HG03457 (cell line): ENCODE results near the gene FAM216B.
"Not testable (repeated sequence)": the region's sequence is repeated elsewhere in the genome, so short reads cannot be mapped to it uniquely, and the experiment has no call there.

Source experiments
- ATAC-seq: cut with Tn5 transposase; IDR thresholded peaks from one replicate; pipeline ENCODE4 v1.9.1; 2021; ENCODE audit warnings: moderate number of reproducible peaks; ENCODE audit not compliant: unreplicated experiment

FAM216B gene

DNA sequence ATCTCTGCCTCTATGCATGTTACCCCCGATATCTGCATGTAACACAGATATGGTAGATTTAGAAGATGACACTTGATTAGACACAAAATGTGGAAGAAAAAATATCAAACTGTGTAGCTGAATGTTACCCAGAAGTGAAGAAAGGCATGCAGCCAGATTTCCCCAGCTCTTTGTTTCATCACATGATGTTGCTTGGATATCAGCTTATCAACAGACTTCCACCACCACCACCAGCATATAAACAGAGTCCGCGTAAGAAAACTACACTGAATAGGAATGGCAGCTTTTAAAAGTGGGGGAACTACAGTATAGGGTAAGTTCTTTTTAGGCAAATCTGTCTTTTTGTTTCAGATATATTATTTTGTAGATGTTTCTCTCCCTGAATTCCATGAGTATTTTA lies at the start of gene FAM216B:
Gene FAM216B (plus strand): TSS at position 233 of the 400 bp plus-strand sequence. CDS start 2,484 bp downstream, outside the sequence.
- no peak for ATAC-seq

DNA sequence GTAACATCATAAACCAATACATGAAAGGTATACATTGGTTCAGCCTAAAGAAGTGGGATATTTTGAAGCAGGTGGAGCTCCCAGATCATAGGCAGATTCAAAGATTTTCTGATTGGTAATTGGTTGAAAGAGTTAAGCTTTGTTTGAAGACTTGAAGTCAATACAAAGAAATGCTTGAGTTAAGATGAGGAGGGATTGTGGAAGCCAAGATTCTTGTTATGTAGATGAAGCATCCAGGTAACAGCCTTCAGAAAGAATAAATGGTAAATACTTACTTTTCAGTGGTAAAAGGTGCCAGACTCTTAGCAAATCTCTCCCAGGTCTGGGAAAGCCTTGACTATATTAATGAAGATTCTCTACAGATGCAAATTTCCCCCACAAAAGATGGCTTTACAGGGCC lies 49.3 kb upstream of the FAM216B start:
- ATAC-seq = no peak

DNA sequence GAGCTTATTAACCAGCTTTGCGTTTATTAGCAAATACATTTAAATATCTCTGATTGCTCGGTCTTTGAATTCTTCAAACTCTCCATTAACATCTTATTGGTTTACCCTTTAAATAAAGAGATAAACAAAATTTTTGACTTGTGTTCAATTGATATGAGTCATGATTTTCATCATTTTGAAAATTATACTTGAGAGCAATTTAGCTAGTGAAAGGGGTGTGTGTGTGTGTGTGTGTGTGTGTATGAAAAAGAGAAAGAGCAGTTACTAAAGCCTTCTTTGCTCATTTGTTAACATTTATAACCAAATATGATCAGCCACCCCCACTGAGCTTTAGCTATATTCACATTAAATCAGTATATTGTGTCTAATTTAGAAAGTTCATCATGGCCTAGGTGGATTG lies 48.3 kb upstream of the FAM216B start:
- ATAC-seq = no peak

DNA sequence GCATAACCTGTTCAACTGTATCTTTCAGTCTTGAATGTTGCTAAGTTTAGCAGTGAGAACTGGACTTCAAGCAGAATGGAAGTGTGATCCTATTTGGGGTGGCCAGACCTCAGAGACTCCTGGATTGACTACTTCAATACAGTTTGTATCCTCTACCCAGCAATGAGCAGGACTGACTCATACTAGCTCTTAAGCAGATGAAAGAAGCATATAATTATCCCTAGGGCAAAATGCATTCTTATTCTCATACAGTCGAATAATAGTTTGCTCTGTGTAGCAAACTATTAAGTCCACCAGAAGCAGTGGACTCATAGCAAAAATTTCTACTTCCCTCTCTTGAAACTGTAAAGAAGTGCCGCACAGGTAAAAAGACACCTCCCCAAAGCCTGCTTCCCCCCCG lies 46.4 kb upstream of the FAM216B start:
- no peak for ATAC-seq

DNA sequence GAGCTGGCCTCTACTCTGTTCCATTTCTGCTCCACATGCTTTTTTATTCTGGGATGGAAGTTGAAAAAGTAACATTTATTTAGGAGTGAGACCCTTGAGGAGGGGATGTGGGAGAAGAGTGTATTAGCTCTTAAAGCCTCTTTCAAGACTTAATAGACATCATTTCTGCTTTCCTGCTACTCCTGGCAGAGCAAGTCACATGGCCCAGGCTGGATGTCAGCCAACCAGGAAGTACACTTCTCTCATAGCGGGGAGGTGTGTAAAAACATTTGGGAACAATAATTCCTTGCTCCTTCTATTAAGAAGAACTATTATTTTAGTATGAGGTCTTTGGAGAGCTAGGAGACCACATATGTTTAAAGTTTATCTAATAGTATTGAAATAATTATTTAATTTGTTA lies 40.6 kb upstream of the FAM216B start:
- no peak for ATAC-seq

DNA sequence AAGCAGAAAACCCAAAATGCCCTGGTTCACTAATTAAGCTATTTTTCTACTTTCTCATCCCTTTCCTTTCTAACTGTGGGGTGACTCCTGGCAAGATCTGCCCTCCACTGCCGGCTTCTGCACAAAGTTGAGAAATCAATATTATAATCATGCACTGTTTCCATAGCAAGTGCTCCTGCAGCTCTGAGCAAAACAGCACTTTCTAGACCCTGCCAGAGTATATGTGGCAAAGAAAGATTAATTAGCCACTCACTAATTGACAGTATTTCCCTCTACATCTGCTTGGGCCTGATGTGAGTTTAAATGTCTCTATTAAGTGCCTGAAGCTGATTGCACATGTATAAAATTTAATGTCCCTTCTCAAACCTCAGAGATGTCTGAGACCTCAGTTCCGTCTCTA lies 39.5 kb upstream of the FAM216B start:
- no peak for ATAC-seq

DNA sequence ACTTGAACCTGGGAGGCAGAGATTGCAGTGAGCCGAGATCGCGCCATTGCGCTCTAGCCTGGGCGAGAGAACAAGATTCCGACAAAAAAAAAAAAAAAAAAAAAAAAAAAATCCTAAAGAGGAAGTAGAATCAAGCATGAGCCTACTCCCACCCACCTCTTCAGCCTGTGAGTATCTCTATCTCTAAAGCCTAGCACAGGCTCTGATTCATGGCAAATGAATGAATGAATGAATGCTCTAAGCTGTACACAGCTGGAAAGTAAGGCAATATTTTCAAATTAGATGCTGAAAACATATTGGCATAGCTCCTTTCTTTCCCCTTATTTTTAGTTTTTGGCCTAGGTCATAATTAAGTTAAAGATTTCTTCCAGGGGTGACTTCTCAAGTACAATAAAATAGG lies 35.7 kb upstream of the FAM216B start:
- no peak for ATAC-seq

DNA sequence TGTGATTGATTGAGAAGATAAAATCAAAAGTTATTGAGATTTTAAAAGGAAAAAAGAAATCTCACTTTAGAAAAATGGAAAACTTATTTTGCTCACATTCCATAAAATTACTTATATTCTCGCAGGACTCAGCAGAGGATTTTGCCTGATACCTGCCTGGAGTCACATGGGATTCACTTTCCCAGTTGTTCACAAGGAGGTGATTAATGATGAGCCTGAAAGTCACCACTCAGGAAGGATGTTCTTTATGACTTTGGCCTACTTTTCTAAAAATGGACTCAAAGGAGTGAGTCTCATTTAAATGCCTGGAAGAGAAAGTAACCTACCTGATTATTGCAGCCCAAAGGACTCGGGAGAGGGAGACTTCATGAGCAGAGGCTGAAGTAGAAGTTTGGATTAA lies 34.5 kb upstream of the FAM216B start:
- no peak for ATAC-seq

DNA sequence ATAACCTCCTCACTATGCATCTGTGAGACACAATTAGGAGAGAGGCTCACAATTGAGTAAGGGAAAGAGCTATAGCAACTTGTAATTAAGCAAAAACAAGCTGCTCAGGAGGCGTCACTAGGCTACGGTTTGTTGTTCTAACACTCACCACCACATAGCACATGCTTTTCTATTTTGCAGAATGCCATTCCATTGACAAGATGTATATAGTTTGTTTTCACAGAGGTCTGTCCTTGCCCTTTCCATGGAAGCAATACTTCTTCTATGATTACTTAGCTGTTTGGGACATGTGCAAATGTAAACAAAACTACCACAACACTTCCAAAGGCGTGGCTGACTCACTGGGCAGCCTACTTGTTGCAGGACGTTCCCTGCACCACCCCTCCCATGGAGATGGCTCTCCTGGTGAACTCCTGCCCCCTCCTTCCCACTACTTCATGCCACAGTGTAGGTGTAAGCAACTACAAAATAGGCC lies 33.9 kb upstream of the FAM216B start:
- no peak for ATAC-seq

DNA sequence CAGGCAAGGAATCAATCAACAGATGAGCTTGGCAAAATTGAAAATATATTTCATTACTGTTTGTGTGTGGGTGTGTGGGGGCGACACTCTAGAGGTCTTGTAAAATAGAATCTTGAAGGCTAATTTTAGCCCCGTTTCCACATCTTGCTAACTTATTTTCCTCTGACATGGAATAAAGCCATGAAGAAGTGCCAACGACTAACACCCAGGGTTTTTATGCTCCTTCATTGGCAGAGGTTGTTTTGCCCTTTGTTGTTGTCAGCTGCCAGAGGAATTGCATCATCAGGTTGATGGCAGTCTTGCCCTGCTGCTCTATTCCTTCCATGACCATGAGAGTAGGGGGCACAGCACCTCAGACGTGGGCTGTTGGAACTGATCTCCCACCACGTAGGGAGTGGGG lies 30.6 kb upstream of the FAM216B start:
- no peak for ATAC-seq

DNA sequence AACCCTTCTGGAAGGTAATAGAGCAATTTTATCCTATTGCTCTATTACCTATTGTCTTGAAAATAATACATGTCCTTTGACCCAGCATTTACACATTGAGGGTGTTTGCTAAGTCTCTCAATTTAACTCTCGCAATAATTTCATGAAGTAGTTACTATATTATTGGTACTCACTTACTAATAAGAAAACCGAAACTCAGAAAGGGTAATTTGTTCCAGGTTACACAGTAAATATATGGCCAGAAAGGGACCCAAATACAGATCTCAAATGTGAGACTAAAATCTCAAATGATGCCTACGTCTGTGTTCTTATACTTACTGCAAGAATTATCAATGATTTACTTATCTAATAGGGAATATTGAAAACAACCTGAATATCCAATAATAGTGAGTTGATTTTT lies 29.7 kb upstream of the FAM216B start:
- no peak for ATAC-seq

DNA sequence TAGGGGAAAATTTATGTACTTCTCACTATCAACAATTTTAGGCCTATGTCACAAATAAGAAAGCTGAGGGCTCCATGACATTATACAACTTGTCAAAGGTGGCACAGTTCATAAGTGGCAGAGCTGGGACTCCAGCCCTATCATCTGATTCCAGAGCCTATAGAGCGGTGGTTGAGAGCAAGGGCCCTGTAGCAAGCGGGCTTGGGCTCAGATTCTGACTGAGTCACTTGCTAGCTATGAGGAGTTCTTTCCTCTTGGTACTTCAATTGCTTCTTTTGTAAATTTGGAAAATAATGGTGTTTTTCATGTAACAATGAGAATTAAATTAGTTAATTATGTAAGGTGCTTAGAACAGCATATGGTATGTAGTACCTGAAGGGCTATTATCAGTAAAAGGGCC lies 28.7 kb upstream of the FAM216B start:
- no peak for ATAC-seq

DNA sequence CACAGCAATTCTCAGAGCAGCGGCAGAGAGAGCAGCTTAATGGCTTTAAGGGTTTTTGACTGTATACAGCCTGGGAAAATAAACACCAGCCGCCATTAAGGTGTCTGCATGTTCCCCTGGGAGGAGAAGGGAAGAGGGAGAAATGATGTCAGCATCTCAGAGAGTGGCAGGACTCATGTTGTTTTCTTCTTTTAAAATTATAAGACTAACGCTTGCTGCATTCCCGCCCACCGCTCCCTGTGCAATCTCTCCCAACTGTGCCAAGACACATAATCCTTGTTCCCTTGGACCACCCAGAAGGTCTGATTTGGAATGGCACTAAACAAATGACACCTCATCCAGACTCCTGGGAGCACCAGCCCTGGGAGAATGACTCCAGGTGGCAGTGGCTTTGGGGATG lies 27.7 kb upstream of the FAM216B start:
- ATAC-seq = no peak

DNA sequence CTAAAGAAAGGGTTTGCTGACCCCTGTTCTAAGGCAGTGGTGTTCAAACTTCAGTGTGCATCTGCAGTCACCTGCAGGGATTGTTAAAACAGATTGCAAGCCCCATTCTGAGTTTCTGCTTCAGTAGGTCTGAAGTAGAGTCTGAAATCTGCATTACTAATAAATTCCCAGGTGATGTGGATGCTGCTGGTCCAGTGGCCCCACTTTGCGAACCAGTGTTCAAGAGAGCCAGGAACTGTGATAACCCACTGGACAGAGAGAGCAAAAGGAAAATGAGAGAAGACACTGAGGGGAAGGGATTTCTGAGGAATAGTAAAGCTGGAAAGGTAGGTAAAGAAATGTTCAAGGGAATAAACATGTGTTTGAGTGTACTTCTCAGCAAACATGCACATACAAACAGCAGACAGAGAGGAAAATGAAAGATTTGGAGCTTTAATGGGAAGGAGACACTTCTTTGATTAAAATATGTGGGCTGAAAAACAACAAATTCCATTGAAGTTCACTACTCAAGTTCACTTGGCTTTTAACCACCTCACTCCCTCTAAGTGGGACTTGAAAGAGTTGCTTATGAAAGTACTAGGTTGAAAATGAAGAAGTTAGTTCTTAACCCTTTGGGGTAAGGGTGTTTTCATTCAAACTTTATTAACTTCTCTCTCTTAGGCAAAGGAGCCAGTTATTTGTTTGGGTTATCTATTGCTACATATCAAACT lies 26.4 kb upstream of the FAM216B start:
- no peak for ATAC-seq

DNA sequence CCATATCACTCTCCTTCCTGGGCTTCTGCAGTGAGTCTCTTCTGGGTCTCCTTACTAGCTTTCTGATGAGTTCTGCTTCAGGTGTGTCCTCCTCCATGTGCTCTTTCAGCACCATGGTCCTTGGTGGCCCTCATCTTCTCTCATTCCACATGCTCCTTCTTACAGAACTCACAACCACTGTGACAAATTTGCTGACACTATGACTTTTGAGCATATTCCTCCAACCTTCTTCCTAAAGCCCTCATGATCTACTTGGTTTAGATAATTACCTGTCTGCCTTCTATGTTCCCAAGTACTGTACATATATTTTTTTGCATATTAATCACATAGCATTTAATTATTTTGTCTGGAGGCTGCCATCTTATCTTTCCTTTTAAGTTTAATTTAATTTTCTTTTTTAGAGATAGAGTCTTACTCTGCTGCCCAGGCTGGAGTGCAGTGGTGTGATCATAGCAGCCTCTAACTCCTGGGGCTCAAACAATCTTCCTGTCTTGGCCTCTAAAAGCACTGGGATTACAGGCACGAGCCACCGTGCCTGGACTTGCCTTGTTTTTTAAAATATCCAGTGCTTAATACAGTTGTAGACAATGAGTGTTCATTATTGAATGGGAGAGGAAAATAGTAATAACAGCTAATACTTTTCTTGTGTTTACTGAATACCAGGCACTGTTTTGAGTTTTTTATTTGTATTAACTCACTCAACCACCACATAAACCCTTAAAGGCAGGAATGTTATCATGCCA lies 23.5 kb upstream of the FAM216B start:
- ATAC-seq = no peak

DNA sequence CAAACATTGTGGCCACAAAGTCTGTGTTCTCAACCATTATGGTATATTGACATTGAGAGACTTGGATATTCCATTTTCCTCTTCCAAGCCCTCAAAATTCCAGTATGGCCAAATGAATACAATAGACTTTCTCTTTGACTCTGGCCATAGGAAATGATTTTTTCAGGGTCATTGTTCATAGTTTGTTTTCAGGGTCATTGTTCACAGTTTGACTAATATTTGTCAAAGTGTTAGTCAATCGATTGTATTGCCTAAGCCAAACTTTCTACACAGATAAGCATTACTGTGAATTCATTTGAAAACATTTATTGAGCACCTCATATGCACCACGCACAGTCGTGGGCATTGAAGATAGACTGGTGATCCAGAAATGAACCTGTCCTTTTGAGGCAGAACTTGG lies 22.9 kb upstream of the FAM216B start:
- ATAC-seq = no peak

DNA sequence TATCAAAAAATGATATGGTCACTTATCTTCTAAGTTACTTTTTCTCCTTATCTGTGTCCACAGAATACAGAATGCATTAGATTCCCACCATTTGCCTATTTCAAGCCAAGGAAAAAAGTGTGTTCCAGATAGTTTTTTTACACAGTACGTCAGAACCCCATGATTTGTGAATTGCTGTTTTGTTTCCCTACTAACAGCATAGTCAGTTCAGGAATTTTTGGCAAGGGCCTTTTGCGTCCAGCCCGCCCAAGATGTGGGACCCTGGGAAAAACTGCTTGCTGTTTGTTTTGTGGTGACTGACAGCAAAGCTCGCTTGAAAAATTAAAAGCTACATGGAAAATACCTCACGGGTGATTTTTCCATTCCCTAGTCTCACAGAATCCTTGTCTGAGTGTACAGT lies 20.4 kb upstream of the FAM216B start:
- ATAC-seq = no peak

DNA sequence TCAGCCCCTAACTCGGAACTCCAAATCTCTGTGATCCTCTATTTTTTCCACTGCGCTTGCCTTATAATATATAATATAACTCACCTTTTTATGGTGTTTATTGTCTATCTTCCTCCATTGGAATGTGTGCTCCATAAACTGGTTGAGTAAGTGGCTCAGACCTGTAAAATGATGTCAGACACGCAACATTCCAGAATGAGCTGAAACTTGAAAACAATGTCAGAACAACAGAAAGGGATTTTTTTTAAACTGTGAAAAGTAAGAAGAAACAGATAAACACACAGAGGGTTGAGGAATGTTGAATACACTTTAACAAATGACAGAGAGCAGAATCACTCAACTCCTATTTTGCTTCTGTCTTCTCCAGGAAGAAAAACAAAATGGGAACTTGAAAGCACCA lies 19.1 kb upstream of the FAM216B start:
- no peak for ATAC-seq

DNA sequence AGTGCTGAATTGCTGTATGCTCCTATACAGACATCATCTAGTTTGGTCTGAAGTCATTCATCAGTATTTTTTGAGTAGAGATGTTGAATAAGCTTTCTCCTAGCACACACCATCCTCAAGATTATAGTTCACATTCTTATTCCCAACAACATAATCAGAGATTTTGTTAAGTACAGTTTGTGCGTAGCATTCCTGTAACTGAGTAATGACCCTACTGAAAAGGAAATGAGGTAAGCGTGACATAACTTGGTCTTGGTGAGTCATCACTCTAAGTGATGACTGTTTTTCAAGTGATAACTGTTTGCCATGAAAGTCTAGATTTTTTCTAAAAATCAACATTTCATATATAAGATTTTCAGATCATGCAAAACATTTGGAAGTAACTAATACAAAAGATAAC lies 18.5 kb upstream of the FAM216B start:
- ATAC-seq = no peak

DNA sequence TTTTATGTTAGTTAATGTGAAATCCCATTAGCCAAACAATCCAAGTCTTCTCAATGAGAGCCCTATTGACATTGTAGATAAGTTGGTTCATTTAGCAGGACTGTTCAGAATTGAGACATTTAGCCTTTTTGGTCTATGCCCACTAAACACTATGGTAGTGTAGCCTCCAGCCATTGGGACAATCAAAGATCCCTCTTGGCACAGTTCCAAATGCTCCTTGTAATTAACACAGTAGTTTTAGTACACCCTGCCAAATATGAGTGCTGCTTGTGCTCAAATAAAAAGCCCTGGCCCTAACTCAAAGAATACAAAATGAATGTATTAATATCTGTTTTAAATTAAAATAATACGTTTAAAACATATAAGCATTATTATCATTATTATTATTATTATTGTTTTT lies 15.4 kb upstream of the FAM216B start:
- no peak for ATAC-seq

DNA sequence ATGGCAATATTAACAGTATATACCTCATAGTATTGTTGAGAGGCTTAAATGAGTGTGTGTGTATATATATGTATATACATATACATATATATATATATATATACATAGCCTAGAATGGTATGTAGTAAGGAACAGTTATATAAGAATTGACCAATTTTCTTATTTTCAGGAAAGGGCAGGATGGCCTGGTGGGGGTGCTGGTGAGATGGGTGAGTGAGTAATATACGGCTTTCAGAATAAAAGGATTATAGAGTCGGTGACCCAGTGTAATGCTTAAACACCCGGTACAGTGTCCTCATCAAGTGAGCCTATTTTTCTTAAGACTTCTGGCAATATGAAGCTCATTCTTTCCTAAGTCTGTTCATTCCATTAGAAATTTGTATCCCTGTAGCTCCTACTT lies 11.7 kb upstream of the FAM216B start:
- ATAC-seq = no peak

DNA sequence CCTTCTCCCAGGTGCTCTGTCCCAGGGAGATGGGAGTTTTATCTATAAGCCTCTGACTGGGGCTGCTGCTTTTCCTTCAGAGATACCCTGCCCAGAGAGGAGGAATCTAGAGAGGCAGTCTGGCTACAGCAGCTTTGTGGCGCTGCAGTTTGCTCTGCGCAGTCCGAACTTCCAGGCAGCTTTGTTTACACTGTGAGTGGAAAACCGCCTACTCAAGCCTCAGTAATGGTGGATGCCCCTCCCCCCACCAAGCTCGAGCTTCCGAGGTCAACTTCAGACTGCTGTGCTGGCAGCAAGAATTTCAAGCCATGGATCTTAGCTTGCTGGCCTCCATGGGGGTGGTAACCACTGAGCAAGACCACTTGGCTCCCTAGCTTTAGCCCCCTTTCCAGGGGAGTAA lies 4.8 kb upstream of the FAM216B start:
- not testable (repeated sequence) for ATAC-seq

DNA sequence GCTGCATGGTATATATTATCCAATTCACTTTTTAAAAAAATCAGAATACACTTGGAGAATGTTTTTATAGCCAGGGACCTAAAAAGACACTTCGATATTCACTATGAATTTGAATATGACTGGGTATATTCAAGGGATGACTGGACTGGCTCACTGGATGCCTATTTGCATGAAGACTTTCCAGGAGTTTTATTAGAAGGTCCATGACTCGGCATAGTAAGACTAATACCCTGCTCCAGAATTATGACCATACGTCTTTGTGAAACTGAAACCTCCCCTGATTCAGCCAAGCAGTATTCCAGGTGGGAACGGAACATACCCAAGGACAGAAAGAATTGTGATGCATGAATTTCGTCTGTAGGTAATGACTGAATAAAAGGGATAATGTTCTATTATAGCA lies 3.9 kb upstream of the FAM216B start:
- no peak for ATAC-seq
